Type B pancreatic cell (in vitro differentiated cells): ENCODE results near the gene SLC6A18. TPM values are rescaled to one million over a fixed set of nuclear protein-coding genes. Genes with fewer than 3 reads are reported as not detected.

ENCODE experiments used
- DNase-seq: peaks from one replicate; pipeline ENCODE4 v3.0.0; 2021; ENCODE audit warnings: mixed read lengths; ENCODE audit not compliant: unreplicated experiment; ENCODE audit errors: extremely low spot score
- H3K27ac Mint-ChIP-seq: 2 replicates; pipeline ENCODE4 v1.8.0; 2021; ENCODE audit warnings: mild to moderate bottlenecking, mixed read lengths
- H3K27me3 Mint-ChIP-seq: 2 replicates; pipeline ENCODE4 v1.8.0; 2021; ENCODE audit warnings: mixed read lengths
- H3K36me3 Mint-ChIP-seq: 2 replicates; pipeline ENCODE4 v1.8.0; 2021; ENCODE audit warnings: mixed read lengths
- H3K4me1 Mint-ChIP-seq: one replicate; pipeline ENCODE4 v1.8.0; 2021; ENCODE audit warnings: mixed read lengths; ENCODE audit not compliant: unreplicated experiment
- H3K4me3 Mint-ChIP-seq: 2 replicates; pipeline ENCODE4 v1.8.0; 2021; ENCODE audit warnings: mild to moderate bottlenecking, mixed read lengths
- H3K9me3 Mint-ChIP-seq: 2 replicates; pipeline ENCODE4 v1.8.0; 2021; ENCODE audit warnings: mixed read lengths
- total RNA-seq: library from RNA; stranded (reverse); gene quantifications from 2 replicates; pipeline ENCODE4 v1.2.1, GENCODE V29; 2021; ENCODE audit warnings: low replicate concordance
- TF ChIP-seq, protein P1 (sequence below): fragments of 200-600 bp; sonication (generic); conservative IDR thresholded peaks from 2 replicates; pipeline ENCODE4 v1.5.0; 2021; ENCODE audit warnings: antibody characterized with exemption, mild to moderate bottlenecking

Gene SLC6A18
- total RNA-seq, 1 donor from 2014 or later: 0.41 TPM

DNA sequence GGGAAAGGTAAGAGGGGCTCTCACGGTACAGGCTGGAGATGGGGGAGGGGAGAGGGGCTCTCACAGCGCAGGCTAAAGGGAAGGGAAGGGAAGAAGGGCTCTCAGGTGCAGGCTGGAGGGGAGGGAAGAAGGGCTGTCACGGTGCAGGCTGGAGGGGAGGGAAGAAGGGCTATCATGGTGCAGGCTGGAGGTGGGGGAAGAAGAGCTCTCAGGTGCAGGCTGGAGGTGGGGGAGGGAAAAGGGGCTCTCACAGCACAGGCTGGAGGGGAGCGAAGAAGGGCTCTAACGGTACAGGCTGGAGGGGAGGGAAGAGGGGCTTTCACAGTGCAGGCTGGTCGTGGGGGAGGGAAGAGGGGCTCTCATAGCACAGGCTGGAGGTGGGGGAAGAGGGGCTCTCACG lies 4.6 kb downstream of the SLC6A18 start:
- DNase-seq: no peak
- Mint-ChIP-seq H3K27ac (no peak overlapping the region), H3K36me3 (no peaks in the 10 kb centered on the region), H3K4me3 (no peak overlapping the region), H3K9me3 (no peaks in the 10 kb centered on the region), H3K27me3 (peaks cover 14% of the 10 kb centered on the region), H3K4me1 (peaks cover 10% of the 10 kb centered on the region)
- TF ChIP-seq, protein P1, sequence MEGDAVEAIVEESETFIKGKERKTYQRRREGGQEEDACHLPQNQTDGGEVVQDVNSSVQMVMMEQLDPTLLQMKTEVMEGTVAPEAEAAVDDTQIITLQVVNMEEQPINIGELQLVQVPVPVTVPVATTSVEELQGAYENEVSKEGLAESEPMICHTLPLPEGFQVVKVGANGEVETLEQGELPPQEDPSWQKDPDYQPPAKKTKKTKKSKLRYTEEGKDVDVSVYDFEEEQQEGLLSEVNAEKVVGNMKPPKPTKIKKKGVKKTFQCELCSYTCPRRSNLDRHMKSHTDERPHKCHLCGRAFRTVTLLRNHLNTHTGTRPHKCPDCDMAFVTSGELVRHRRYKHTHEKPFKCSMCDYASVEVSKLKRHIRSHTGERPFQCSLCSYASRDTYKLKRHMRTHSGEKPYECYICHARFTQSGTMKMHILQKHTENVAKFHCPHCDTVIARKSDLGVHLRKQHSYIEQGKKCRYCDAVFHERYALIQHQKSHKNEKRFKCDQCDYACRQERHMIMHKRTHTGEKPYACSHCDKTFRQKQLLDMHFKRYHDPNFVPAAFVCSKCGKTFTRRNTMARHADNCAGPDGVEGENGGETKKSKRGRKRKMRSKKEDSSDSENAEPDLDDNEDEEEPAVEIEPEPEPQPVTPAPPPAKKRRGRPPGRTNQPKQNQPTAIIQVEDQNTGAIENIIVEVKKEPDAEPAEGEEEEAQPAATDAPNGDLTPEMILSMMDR: no peak

GRCh38 chr5:1230551-1230950 lies 5.4 kb downstream of the SLC6A18 start:
- H3K27me3 Mint-ChIP-seq: peaks cover 14% of the 10 kb centered on the region
- no peak overlapping the region for H3K4me3 Mint-ChIP-seq
- H3K9me3 Mint-ChIP-seq: no peaks in the 10 kb centered on the region
- no peaks in the 10 kb centered on the region for H3K36me3 Mint-ChIP-seq
- peaks cover 10% of the 10 kb centered on the region for H3K4me1 Mint-ChIP-seq
- no peak for DNase-seq
- TF ChIP-seq, protein P1: no peak
- H3K27ac Mint-ChIP-seq: no peak overlapping the region

GRCh38 chr5:1231354-1231905 lies 6.2 kb downstream of the SLC6A18 start:
- TF ChIP-seq, protein P1: no peak
- H3K4me1 Mint-ChIP-seq: peaks cover 10% of the 10 kb centered on the region
- H3K4me3 Mint-ChIP-seq: no peak overlapping the region
- H3K27me3 Mint-ChIP-seq: peaks cover 12% of the 10 kb centered on the region
- H3K27ac Mint-ChIP-seq: no peak overlapping the region
- no peaks in the 10 kb centered on the region for H3K36me3 Mint-ChIP-seq
- no peak for DNase-seq
- H3K9me3 Mint-ChIP-seq: no peaks in the 10 kb centered on the region

DNA sequence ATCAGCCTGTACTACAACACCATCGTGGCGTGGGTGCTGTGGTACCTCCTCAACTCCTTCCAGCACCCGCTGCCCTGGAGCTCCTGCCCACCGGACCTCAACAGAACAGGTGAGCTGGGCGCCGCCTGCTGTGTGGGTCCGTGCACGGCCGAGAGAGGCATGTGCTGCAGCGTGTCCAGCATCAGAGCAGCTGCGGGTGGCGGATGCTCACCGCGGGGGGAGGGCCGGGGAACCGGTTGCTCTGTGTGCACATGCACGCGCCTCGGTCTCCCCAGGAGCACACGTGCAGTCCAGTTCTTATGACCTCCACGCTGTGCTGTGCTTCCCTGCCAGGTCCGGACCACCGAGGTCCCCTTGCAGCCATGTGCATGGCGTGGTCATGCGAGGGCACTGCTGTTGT lies 7.6 kb downstream of the SLC6A18 start:
- TF ChIP-seq, protein P1: no peak
- no peak overlapping the region for H3K4me3 Mint-ChIP-seq

DNA sequence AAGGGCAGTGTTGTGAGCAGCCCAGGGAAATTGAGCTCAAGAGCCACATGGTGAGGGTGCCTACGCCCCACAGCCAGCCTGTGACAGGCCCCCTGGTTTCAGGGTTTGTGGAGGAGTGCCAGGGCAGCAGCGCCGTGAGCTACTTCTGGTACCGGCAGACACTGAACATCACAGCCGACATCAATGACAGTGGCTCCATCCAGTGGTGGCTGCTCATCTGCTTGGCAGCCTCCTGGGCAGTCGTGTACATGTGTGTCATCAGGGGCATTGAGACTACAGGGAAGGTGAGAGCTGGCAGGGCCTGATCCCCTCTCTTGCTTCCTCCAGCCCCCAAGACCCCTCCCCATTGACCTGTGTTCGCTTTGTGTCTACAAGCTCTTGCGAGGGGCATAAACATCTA lies 10.2 kb downstream of the SLC6A18 start:
- Mint-ChIP-seq H3K9me3 (no peaks in the 10 kb centered on the region), H3K27me3 (no peaks in the 10 kb centered on the region), H3K27ac (no peak overlapping the region), H3K4me3 (no peak overlapping the region), H3K36me3 (no peaks in the 10 kb centered on the region), H3K4me1 (no peaks in the 10 kb centered on the region)
- TF ChIP-seq, protein P1: no peak
- DNase-seq: no peak

More for the DNA sequence above, 7.6 kb downstream of the SLC6A18 start:
- H3K27ac Mint-ChIP-seq: no peak overlapping the region
- H3K9me3 Mint-ChIP-seq: no peaks in the 10 kb centered on the region
- H3K36me3 Mint-ChIP-seq: no peaks in the 10 kb centered on the region
- H3K4me1 Mint-ChIP-seq: peaks cover 3% of the 10 kb centered on the region
- no peak for DNase-seq
- peaks cover 5% of the 10 kb centered on the region for H3K27me3 Mint-ChIP-seq

- Mint-ChIP-seq H3K9me3 (no peaks in the 10 kb centered on the region), H3K27ac (no peak overlapping the region), H3K27me3 (peaks cover 2% of the 10 kb centered on the region), H3K36me3 (no peaks in the 10 kb centered on the region), H3K4me1 (no peaks in the 10 kb centered on the region), H3K4me3 (no peak overlapping the region)
- DNase-seq: no peak
- TF ChIP-seq, protein P1: no peak
These were observed 10.7 kb downstream of the SLC6A18 start for GRCh38 chr5:1235838-1236237.
